Calu3 (cell line): Measurements from ENCODE around the gene TRIM74. TPM values are rescaled to one million over a fixed set of nuclear protein-coding genes. Genes with fewer than 3 reads are reported as not detected.
"Not testable (repeated sequence)": the region's sequence is repeated elsewhere in the genome, so short reads cannot be mapped to it uniquely, and the experiment has no call there.

Source experiments
- BruUV-seq: library from RNA; stranded (reverse); fragments of 400-500 nt; replicated peaks from 2 replicates; lab custom pipeline; 2021; lab: Mats Ljungman, UMichigan
- CTCF ChIA-PET: fragments of 300-600 bp; sonication (Branson Sonifier 250); formaldehyde crosslinking; loops from one replicate; lab custom pipeline; 2022; ENCODE audit warnings: antibody characterized with exemption; lab: Charles Lee
- DNase-seq: peaks from one replicate; pipeline ENCODE4 v3.0.0; 2022
- H3K27ac Mint-ChIP-seq: one replicate; pipeline ENCODE4 v1.8.0; 2022; ENCODE audit warnings: mixed read lengths; ENCODE audit not compliant: unreplicated experiment
- H3K27me3 Mint-ChIP-seq: one replicate; pipeline ENCODE4 v1.8.0; 2022; ENCODE audit warnings: mixed read lengths; ENCODE audit not compliant: unreplicated experiment
- H3K36me3 Mint-ChIP-seq: one replicate; pipeline ENCODE4 v1.8.0; 2022; ENCODE audit warnings: mild to moderate bottlenecking, moderate library complexity, mixed read lengths; ENCODE audit not compliant: insufficient read depth, unreplicated experiment
- H3K4me1 Mint-ChIP-seq: one replicate; pipeline ENCODE4 v1.8.0; 2022; ENCODE audit warnings: mild to moderate bottlenecking, low read depth, mixed read lengths; ENCODE audit not compliant: unreplicated experiment
- H3K4me3 Mint-ChIP-seq: one replicate; pipeline ENCODE4 v1.8.0; 2022; ENCODE audit warnings: mild to moderate bottlenecking, low read depth, moderate library complexity, mixed read lengths; ENCODE audit not compliant: unreplicated experiment
- H3K9me3 Mint-ChIP-seq: one replicate; pipeline ENCODE4 v1.8.0; 2022; ENCODE audit warnings: low read depth, mixed read lengths; ENCODE audit not compliant: unreplicated experiment
- intact Hi-C: fragments of 100-400 bp; cut with micrococcal nuclease; formaldehyde crosslinking; loops from one replicate; pipeline ENCODE4 v1.10.0; 2022; ENCODE audit not compliant: unreplicated experiment
- total RNA-seq: library from RNA; stranded (reverse); gene quantifications from 2 replicates; pipeline ENCODE4 v1.2.3, GENCODE V29; 2022

Gene TRIM74
- total RNA-seq, 1 experiment from 2014 or later: 0.33 TPM

DNA sequence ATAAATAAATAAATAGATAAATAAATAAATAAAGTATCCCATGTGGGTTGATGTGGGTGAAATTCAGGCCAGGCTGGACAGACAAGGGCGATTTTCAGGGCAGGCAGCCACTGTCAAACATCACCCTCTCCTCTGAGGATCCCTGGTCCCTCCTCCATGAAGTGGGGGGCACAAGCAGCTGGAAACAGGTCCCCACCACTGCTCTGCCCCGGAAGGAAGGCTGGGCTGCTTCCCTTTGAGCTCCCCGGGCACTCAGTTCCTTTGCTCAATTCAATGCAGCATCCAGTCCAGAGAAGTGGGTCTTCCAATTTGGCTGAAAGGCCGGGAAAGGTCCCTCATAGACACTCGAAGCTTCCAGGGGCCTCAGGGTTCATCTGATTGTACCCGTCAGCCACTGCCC, 11.1 kb upstream of the TRIM74 start:
- H3K36me3 Mint-ChIP-seq, H3K4me3 Mint-ChIP-seq, BruUV-seq, intact Hi-C loops, H3K4me1 Mint-ChIP-seq, CTCF ChIA-PET, H3K27ac Mint-ChIP-seq, H3K27me3 Mint-ChIP-seq, DNase-seq, H3K9me3 Mint-ChIP-seq: not testable (repeated sequence)

DNA sequence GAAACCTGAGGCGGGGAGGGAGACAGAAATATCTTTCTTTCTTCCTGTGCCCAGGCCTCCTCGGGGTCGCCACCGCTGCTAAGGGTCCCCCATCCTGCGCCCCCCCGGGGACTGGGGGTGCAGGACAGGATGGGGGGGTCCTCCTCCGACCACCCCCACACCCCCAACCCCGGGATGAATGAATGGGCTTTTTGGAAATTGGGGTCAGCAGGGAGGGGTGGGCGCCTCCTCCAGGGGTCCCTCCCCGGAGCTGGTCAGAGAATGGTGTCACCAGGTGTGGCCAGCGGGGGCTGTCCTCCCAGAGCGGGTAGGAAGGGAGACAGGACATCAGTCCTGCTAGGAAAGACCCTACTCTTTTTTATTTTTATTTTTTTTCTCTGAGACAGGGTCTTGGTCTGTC, 7.2 kb upstream of the TRIM74 start:
- H3K4me1 Mint-ChIP-seq, CTCF ChIA-PET, BruUV-seq, H3K9me3 Mint-ChIP-seq, H3K4me3 Mint-ChIP-seq, H3K27me3 Mint-ChIP-seq, H3K27ac Mint-ChIP-seq, DNase-seq, intact Hi-C loops, H3K36me3 Mint-ChIP-seq: not testable (repeated sequence)

DNA sequence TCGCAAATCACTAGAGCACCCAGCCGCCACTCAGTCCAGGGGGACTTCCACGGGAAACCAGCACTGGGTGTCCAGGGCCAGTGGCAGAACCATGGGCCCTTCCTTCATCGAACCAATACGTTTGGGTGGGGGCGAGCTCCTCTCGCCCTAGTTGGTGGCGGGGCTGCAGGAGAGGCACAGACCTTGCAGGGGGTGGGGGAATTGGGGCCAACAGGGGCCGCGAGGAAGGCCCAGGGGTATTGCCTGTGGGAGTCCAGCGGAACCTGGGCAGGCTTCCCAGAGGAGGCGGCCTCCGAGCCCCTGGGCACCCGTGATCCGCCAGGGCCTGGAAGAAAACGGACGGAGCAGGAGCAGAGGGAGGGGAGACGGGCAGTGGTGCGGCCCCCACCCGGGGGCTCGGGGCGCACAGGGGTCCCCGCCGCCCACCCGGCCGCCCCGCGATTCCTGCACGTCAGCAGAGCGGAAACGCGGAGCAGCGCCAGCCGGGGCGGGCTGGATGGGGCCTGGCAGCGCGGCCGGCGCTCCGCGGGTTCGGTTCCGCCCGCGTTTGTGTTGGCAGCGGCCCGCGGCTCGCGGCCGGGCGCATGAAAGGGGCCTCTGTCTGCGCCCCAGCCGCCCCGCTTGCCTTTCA, 6.5 kb upstream of the TRIM74 start:
- BruUV-seq, CTCF ChIA-PET: not testable (repeated sequence)

DNA sequence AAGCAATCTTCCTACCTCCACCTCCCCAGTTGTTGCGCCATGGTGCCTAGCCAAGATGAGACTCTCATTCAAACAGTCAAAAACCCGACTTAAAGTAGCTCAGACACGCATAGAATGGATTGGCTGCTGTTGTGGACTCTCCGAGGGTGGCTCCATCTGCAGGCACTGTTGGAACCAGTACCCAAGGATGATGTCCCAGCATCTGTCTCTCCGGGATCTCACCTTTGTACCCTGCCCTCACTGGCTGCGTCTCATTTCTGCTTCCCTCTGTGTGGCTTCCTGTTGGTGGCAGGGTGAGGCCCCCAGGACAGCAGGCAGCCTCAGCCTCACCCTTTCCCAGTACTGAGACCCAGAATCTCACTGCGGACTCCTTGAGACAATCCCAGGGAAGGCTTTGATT, 5.5 kb upstream of the TRIM74 start:
- H3K36me3 Mint-ChIP-seq, H3K27ac Mint-ChIP-seq, H3K9me3 Mint-ChIP-seq, H3K27me3 Mint-ChIP-seq, H3K4me3 Mint-ChIP-seq, intact Hi-C loops, BruUV-seq, H3K4me1 Mint-ChIP-seq, CTCF ChIA-PET, DNase-seq: not testable (repeated sequence)

More for the DNA sequence above, 6.5 kb upstream of the TRIM74 start:
- H3K4me3 Mint-ChIP-seq, H3K36me3 Mint-ChIP-seq, intact Hi-C loops, H3K27me3 Mint-ChIP-seq, H3K9me3 Mint-ChIP-seq, DNase-seq, H3K27ac Mint-ChIP-seq, H3K4me1 Mint-ChIP-seq: not testable (repeated sequence)

DNA sequence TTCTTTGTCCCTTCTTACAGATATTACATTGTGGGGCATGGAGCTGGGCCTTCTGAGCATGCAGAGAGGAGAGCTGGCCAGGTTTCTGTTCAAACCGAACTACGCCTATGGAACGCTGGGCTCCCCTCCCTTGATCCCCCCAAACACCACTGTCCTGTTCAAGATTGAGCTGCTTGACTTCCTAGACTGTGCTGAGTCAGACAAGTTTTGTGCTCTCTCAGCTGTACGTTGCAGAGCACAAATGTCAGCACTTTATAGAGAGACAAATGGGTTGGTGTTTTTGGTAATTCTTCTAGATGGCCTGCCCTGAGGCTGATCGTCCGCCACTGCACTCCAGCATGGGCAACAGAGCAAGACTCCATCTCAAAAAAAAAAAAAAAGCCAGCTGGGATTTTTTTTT, 2.2 kb upstream of the TRIM74 start:
- BruUV-seq, H3K27ac Mint-ChIP-seq, H3K36me3 Mint-ChIP-seq, intact Hi-C loops, H3K9me3 Mint-ChIP-seq, CTCF ChIA-PET, H3K4me1 Mint-ChIP-seq, H3K27me3 Mint-ChIP-seq, DNase-seq, H3K4me3 Mint-ChIP-seq: not testable (repeated sequence)

DNA sequence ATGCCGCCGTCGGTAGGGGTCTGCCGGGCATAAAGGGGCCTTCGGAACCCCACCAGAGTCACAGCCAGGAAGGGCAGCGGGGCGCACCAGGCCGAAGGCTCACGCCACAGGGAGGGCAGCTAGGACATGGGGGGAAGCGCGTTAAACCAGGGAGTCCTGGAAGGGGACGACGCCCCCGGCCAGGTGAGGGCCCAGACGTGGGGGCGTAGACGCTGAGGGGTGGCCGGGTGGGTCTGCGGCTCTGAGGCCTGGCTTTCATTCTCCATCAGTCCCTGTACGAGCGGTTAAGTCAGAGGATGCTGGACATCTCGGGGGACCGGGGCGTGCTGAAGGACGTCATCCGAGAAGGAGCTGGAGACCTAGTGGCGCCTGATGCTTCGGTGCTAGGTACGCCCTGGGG, 422 bp upstream of the TRIM74 start:
- H3K27ac Mint-ChIP-seq, H3K36me3 Mint-ChIP-seq, intact Hi-C loops, H3K27me3 Mint-ChIP-seq, BruUV-seq, H3K4me3 Mint-ChIP-seq, DNase-seq, H3K9me3 Mint-ChIP-seq, H3K4me1 Mint-ChIP-seq, CTCF ChIA-PET: not testable (repeated sequence)

DNA sequence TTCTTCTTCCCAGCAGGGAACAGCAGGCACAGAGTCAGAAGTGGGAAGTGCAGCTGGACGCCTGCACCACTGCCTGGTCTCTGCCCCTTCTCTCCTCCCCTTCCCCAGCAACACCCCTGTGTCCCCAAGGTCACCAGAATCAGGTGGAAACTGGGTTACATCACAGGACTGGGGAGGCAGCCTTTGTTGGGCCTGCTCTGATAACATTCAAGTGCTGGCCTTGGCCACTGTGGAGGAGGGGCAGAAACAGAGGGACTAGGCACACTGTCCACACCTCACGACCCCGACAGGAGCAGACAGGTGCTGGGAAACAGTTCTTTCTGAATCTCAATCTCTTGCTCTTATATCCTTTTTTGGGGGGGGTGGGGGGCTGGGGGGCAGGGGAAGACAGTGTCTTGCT, 2.4 kb downstream of the TRIM74 start:
- H3K27ac Mint-ChIP-seq, H3K27me3 Mint-ChIP-seq, H3K4me3 Mint-ChIP-seq, DNase-seq, intact Hi-C loops, H3K9me3 Mint-ChIP-seq, H3K4me1 Mint-ChIP-seq, CTCF ChIA-PET, H3K36me3 Mint-ChIP-seq, BruUV-seq: not testable (repeated sequence)

DNA sequence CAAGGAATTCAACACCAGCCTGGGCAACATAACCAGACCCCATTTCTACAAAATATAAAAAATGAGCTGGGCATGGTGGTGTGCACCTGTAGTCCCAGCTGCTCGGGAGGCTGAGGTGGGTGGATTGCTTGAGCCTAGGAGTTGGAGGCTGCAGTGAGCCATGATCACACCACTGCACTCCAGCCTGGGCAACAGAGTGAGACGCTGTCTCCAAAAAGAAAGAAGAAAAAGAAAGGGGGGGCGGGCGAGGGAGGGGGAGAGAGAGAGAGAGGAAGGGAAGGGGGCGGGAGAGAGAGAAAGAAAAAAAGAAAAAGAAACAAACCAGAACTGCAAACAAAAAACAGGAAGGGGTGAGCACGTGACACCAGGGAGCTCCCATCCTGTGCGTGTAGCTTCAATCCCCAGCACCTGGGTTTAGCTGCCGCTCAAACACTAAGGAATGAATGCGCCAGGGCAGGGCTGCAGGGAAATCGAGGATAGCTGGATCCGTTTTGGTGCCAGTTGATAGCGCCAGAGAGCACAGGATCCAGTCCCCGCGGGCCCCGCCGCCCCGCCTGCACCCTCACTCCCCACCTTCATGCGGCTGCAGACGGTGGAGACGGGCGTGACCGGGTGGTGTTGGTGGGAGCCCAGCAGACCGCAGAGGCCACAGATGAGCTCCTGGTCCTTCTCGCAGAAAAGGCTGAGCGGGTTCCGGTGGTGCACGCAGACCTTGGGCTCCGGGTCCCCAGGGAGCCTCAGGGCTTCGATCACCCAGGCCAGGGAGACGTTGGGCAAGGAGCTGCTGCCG, 3.9 kb downstream of the TRIM74 start:
- H3K36me3 Mint-ChIP-seq, BruUV-seq, H3K4me1 Mint-ChIP-seq, H3K4me3 Mint-ChIP-seq, intact Hi-C loops, H3K27me3 Mint-ChIP-seq, H3K27ac Mint-ChIP-seq, H3K9me3 Mint-ChIP-seq, CTCF ChIA-PET, DNase-seq: not testable (repeated sequence)

DNA sequence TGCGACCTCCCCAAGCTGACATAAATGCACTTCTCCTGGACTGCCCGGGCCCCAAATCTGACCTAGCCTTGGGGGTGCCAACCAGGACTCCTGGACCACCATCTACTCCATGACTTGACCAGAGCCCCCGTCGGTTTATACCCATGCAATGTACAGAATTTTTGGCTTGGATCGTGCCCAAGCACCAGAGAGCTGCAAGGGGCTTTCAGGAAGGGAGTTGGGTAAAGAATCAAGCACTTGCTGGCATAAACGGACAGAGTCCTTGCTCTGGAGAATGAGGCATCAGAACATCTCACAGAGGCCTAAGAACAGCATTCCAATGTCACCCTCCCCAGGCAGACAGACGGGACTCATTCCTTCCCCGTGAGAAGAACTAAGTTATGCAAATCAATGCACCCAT, 6.2 kb downstream of the TRIM74 start:
- CTCF ChIA-PET, H3K36me3 Mint-ChIP-seq, H3K4me3 Mint-ChIP-seq, H3K27me3 Mint-ChIP-seq, BruUV-seq, H3K4me1 Mint-ChIP-seq, DNase-seq, H3K9me3 Mint-ChIP-seq, intact Hi-C loops, H3K27ac Mint-ChIP-seq: not testable (repeated sequence)

DNA sequence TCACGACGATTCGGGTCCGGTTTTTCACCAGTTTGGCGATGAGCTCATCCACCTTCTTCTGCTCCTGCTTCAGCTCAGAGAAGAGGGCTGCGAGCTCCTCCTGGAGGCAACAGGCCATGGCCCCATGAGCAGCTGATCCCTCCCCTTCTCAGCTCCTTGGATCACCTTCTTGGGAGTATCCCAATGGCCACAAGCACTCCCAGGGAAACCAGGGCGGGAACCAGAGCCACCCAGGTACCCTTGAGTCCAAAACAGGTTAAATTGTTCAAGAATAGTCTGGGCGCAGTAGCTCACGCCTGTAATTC, 8.0 kb downstream of the TRIM74 start:
- H3K4me3 Mint-ChIP-seq, intact Hi-C loops, BruUV-seq, DNase-seq, H3K4me1 Mint-ChIP-seq, H3K27ac Mint-ChIP-seq, H3K27me3 Mint-ChIP-seq, CTCF ChIA-PET, H3K9me3 Mint-ChIP-seq, H3K36me3 Mint-ChIP-seq: not testable (repeated sequence)
